ENCODE measurements around the gene FAM78B.

FAM78B gene

GRCh38 chr1:166114419-166114818, 52.4 kb downstream of the FAM78B start:
- DNase-seq, result no peak

GRCh38 chr1:166113630-166114029, 53.2 kb downstream of the FAM78B start:
- DNase-seq, result no peak

- DNase-seq, result no peak
Measured at GRCh38 chr1:166113031-166113430, 53.8 kb downstream of the FAM78B start.

GRCh38 chr1:166112425-166112824, 54.4 kb downstream of the FAM78B start:
- no peak for DNase-seq

GRCh38 chr1:166111430-166111829, 55.4 kb downstream of the FAM78B start:
- DNase-seq, result no peak

- no peak for DNase-seq
Measured at GRCh38 chr1:166090244-166090643, 76.6 kb downstream of the FAM78B start.

- no peak for DNase-seq
Measured at GRCh38 chr1:166089804-166090203, 77.0 kb downstream of the FAM78B start.

- DNase-seq, result no peak
Measured at GRCh38 chr1:166088572-166088955, 78.2 kb downstream of the FAM78B start.

GRCh38 chr1:166087734-166088571, 78.8 kb downstream of the FAM78B start:
- DNase-seq, result no peak

GRCh38 chr1:166086113-166086883, 80.5 kb downstream of the FAM78B start:
- no peak for DNase-seq

- DNase-seq, result no peak
Measured at GRCh38 chr1:166084613-166085012, 82.2 kb downstream of the FAM78B start.

GRCh38 chr1:166083887-166084286, 82.9 kb downstream of the FAM78B start:
- no peak for DNase-seq

GRCh38 chr1:166082601-166083000, 84.2 kb downstream of the FAM78B start:
- DNase-seq, result no peak

GRCh38 chr1:166080967-166081870, 85.6 kb downstream of the FAM78B start:
- DNase-seq, result no peak

- DNase-seq, result no peak
Measured at GRCh38 chr1:166080277-166080966, 86.4 kb downstream of the FAM78B start.

GRCh38 chr1:166079276-166079675, 87.5 kb downstream of the FAM78B start:
- no peak for DNase-seq

- no peak for DNase-seq
Measured at GRCh38 chr1:166073489-166073888, 93.3 kb downstream of the FAM78B start.

- DNase-seq, result no peak
Measured at GRCh38 chr1:166069390-166069789, 97.4 kb downstream of the FAM78B start.

- DNase-seq, result no peak
Measured at GRCh38 chr1:166066107-166066506, 100.7 kb downstream of the FAM78B start.

- no peak for DNase-seq
Measured at GRCh38 chr1:166064951-166065350, 101.8 kb downstream of the FAM78B start.

- no peak for DNase-seq
Measured at GRCh38 chr1:166064313-166064926, 102.4 kb downstream of the FAM78B start.

GRCh38 chr1:166063701-166064100, 103.1 kb downstream of the FAM78B start:
- no peak for DNase-seq

Measured in SIG-M5 (cell line).